Keratinocyte (primary cell): Measurements from ENCODE around the gene GTPBP1.

Experiments used
- CTCF ChIP-seq, 3 experiments: IDR thresholded peaks in 1 of 3; conservative IDR thresholded peaks in 1 of 3; optimal IDR thresholded peaks in 1 of 3; 2 replicates in 2 of 3; 3 replicates in 1 of 3; pipeline versions ENCODE3 to v1.5.1; 2011; ENCODE audit warnings: low read length in 3 of 3, mild to moderate bottlenecking in 3 of 3, moderate library complexity in 2 of 3, control low read depth in 1 of 3, inconsistent platforms in 1 of 3; ENCODE audit not compliant: insufficient read depth in 2 of 3; ENCODE audit errors: extremely low read depth in 1 of 3
- EZH2 ChIP-seq: IDR thresholded peaks from one replicate; pipeline ENCODE4 v1.6.1; 2012; ENCODE audit warnings: inconsistent platforms, mild to moderate bottlenecking, low read length, moderate library complexity

- TF ChIP-seq CTCF (optimal IDR thresholded peaks at IDR 0.05 in 1 of 3, IDR thresholded peaks at IDR 0.05 in 1 of 3, conservative IDR thresholded peaks at IDR 0.05 in 1 of 3; ENCODE audit: extremely low read depth in 1 of 3, insufficient read depth in 2 of 3, low read length in 3 of 3): no peak
- TF ChIP-seq EZH2: no peak
Observed at GRCh38 chr22:38781033-38781432, 75.3 kb downstream of the GTPBP1 start.
